HEK293 (cell line): ENCODE measurements around the gene RBFOX2.

ENCODE experiments used
- CTCF ChIP-seq: fragments of 450-650 bp; formaldehyde crosslinking; IDR thresholded peaks from 2 replicates; pipeline ENCODE4 v1.5.1; 2016; ENCODE audit warnings: missing biosample characterization, missing genetic modification characterization
- HOXA7 ChIP-seq: sonication (generic); formaldehyde crosslinking; IDR thresholded peaks from 2 replicates; pipeline ENCODE4 v1.8.1; 2022; ENCODE audit warnings: missing genetic modification reagents, borderline replicate concordance
- ZNF184 ChIP-seq: fragments of 450-650 bp; IDR thresholded peaks from 2 replicates; pipeline ENCODE4 v1.5.1; 2018; ENCODE audit warnings: missing biosample characterization, mild to moderate bottlenecking, missing genetic modification characterization

GRCh38 chr22:35758394-35758793 lies 270.2 kb downstream of the RBFOX2 start:
- TF ChIP-seq CTCF = no peak
- no peak for TF ChIP-seq HOXA7 (CRISPR knock-in tag)
- no peak for TF ChIP-seq ZNF184 (tag by site-specific recombination)
